GM13977 (cell line): ENCODE measurements around the gene ARHGEF10L.

Source experiments
- DNase-seq: peaks from one replicate; pipeline ENCODE4 v3.0.0; 2012; ENCODE audit warnings: low spot score
- CTCF ChIP-seq: IDR thresholded peaks from 2 replicates; pipeline ENCODE4 v1.5.1; 2012; ENCODE audit warnings: mild to moderate bottlenecking, control low read depth; ENCODE audit not compliant: insufficient read depth; ENCODE audit errors: extremely low read depth, missing control alignments
- in situ Hi-C: fragments of 300-500 bp; cut with MboI; formaldehyde crosslinking; loops from one replicate; pipeline ENCODE4 v1.12.0; 2022; ENCODE audit warnings: low sequenced_read_pairs, low pct_unique_long_range_greater_than_20kb, mixed read lengths, inconsistent platforms; ENCODE audit not compliant: unreplicated experiment

ARHGEF10L gene

GRCh38 chr1:17599291-17599953, 59.9 kb downstream of the ARHGEF10L start:
- in situ Hi-C loops, result no loop called here
- no peak for DNase-seq
- no peak for TF ChIP-seq CTCF

- no peak for TF ChIP-seq CTCF
- DNase-seq, result no peak
- in situ Hi-C loops, result no loop called here
These were observed 60.4 kb downstream of the ARHGEF10L start for GRCh38 chr1:17599954-17600300.

GRCh38 chr1:17600321-17600720, 60.8 kb downstream of the ARHGEF10L start:
- no peak for TF ChIP-seq CTCF
- in situ Hi-C loops, result no loop called here
- no peak for DNase-seq

- in situ Hi-C loops, result no loop called here
- DNase-seq, result no peak
- TF ChIP-seq CTCF, result no peak
These were observed 62.3 kb downstream of the ARHGEF10L start for GRCh38 chr1:17601643-17602382.

GRCh38 chr1:17603091-17603841, 63.8 kb downstream of the ARHGEF10L start:
- no peak for DNase-seq
- in situ Hi-C loops, result no loop called here
- TF ChIP-seq CTCF, result no peak

GRCh38 chr1:17605582-17606344, 66.3 kb downstream of the ARHGEF10L start:
- no peak for TF ChIP-seq CTCF
- no peak for DNase-seq
- in situ Hi-C loops, result no loop called here
